C4-2B (cell line): ENCODE results near the gene NRXN3.

ENCODE experiments used
- ZFX ChIP-seq: fragments of 450-650 bp; IDR thresholded peaks from 2 replicates; pipeline ENCODE4 v1.6.1; 2017
- TF ChIP-seq, protein P1 (sequence below): fragments of 450-650 bp; conservative IDR thresholded peaks from 2 replicates; pipeline ENCODE4 v1.5.1; 2017; ENCODE audit warnings: mild to moderate bottlenecking

- TF ChIP-seq, protein P1, sequence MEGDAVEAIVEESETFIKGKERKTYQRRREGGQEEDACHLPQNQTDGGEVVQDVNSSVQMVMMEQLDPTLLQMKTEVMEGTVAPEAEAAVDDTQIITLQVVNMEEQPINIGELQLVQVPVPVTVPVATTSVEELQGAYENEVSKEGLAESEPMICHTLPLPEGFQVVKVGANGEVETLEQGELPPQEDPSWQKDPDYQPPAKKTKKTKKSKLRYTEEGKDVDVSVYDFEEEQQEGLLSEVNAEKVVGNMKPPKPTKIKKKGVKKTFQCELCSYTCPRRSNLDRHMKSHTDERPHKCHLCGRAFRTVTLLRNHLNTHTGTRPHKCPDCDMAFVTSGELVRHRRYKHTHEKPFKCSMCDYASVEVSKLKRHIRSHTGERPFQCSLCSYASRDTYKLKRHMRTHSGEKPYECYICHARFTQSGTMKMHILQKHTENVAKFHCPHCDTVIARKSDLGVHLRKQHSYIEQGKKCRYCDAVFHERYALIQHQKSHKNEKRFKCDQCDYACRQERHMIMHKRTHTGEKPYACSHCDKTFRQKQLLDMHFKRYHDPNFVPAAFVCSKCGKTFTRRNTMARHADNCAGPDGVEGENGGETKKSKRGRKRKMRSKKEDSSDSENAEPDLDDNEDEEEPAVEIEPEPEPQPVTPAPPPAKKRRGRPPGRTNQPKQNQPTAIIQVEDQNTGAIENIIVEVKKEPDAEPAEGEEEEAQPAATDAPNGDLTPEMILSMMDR: no peak
- TF ChIP-seq ZFX: no peak
Observed at GRCh38 chr14:79411403-79412174, 1241.4 kb downstream of the NRXN3 start.
